Lower leg skin (tissue), 4 donors: ENCODE data around the gene HSPG2. TPM values are rescaled to one million over a fixed set of nuclear protein-coding genes. Genes with fewer than 3 reads are reported as not detected.

Source experiments
- DNase-seq, 2 donors: peaks; one replicate each; pipeline ENCODE4 v3.0.0-alpha.2; 2019; ENCODE audit warnings: low spot score in 2 of 2
- H3K4me3 ChIP-seq: fragments of 200-600 bp; sonication (generic); 2 replicates; pipeline ENCODE4 v1.5.1; 2017; ENCODE audit warnings: mild to moderate bottlenecking, low read depth; ENCODE audit not compliant: poor library complexity, severe bottlenecking
- CTCF ChIP-seq, 3 donors: fragments of 450-650 bp; IDR thresholded peaks; one replicate each; pipeline ENCODE4 v1.5.1; 2016; ENCODE audit warnings: antibody characterized with exemption in 3 of 3, mild to moderate bottlenecking in 3 of 3, moderate library complexity in 2 of 3
- POLR2A ChIP-seq, 2 donors: fragments of 450-650 bp; IDR thresholded peaks; one replicate each; pipeline ENCODE4 v1.6.1; 2016 to 2017; ENCODE audit warnings: antibody characterized with exemption in 2 of 2, mild to moderate bottlenecking in 1 of 2, moderate library complexity in 1 of 2
- WGBS, 2 donors: methylation state at CpG; one replicate each; pipeline ENCODE4 v1.1.5; 2018; 5-methylcytosine and 5-hydroxymethylcytosine counted together
- intact Hi-C: fragments of 100-400 bp; cut with DNase I; formaldehyde crosslinking; loops from one replicate; pipeline ENCODE4 v1.15.0; 2023; ENCODE audit warnings: low total_unique reads
- total RNA-seq, 4 donors: library from RNA; depleted of rRNA; stranded (reverse); fragments of >200 nt; gene quantifications; one replicate each; pipeline ENCODE4 v1.1.0, GENCODE V29; 2016

Gene HSPG2
- total RNA-seq, 4 donors from 2014 or later, result 67.9 to 171 (median 99.6) TPM

GRCh38 chr1:21893046-21893805 lies 43.9 kb downstream of the HSPG2 start:
- WGBS, 2 donors, result 87 to 92% methylated on average over 11 to 14 of the region's 14 CpGs
- intact Hi-C loops, result no loop called here

GRCh38 chr1:21891621-21892479 lies 45.3 kb downstream of the HSPG2 start:
- intact Hi-C loops, result no loop called here
- 73 to 85% methylated on average over 11 to 13 of the region's 20 CpGs for WGBS, 2 donors

More at GRCh38 chr1:21893046-21893805, 43.9 kb downstream of the HSPG2 start:
- no peak for DNase-seq
- TF ChIP-seq POLR2A (IDR thresholded peaks at IDR 0.05) (no peak), CTCF (IDR thresholded peaks at IDR 0.05) (no peak)
- no peak overlapping the region for H3K4me3 ChIP-seq

GRCh38 chr1:21891081-21891480 lies 46.0 kb downstream of the HSPG2 start:
- intact Hi-C loops, result no loop called here

More at GRCh38 chr1:21891621-21892479, 45.3 kb downstream of the HSPG2 start:
- DNase-seq, result no peak
- TF ChIP-seq POLR2A (IDR thresholded peaks at IDR 0.05) (no peak), CTCF (IDR thresholded peaks at IDR 0.05) (no peak)
- no peak overlapping the region for H3K4me3 ChIP-seq

GRCh38 chr1:21888500-21888899 lies 48.6 kb downstream of the HSPG2 start:
- DNase-seq, result no peak
- TF ChIP-seq POLR2A (IDR thresholded peaks at IDR 0.05), result no peak
- no peak for TF ChIP-seq CTCF (IDR thresholded peaks at IDR 0.05)
- intact Hi-C loops, result no loop called here
- H3K4me3 ChIP-seq, result no peak overlapping the region
- WGBS, 2 donors, result 94 to 96% methylated on average over 12 of the region's 12 CpGs

More at GRCh38 chr1:21891081-21891480, 46.0 kb downstream of the HSPG2 start:
- DNase-seq, result no peak
- no peak for TF ChIP-seq POLR2A (IDR thresholded peaks at IDR 0.05)
- TF ChIP-seq CTCF (IDR thresholded peaks at IDR 0.05), result no peak
- 79 to 88% methylated on average over 5 to 6 of the region's 6 CpGs for WGBS, 2 donors
- H3K4me3 ChIP-seq, result no peak overlapping the region

GRCh38 chr1:21887796-21888195 lies 49.3 kb downstream of the HSPG2 start:
- intact Hi-C loops, result no loop called here
- TF ChIP-seq CTCF (IDR thresholded peaks at IDR 0.05) (no peak), POLR2A (IDR thresholded peaks at IDR 0.05) (no peak)
- 91 to 97% methylated on average over 10 to 11 of the region's 11 CpGs for WGBS, 2 donors
- no peak for DNase-seq
- H3K4me3 ChIP-seq, result no peak overlapping the region
